Peyer's patch (tissue), 4 donors: ENCODE results near the gene CNOT10.

ENCODE experiments used
- POLR2A ChIP-seq, 2 donors: fragments of 450-650 bp; IDR thresholded peaks; one replicate each; pipeline ENCODE4 v1.5.1; 2017; ENCODE audit warnings: antibody characterized with exemption in 2 of 2, mild to moderate bottlenecking in 2 of 2, moderate library complexity in 2 of 2
- TF ChIP-seq, protein P1 (sequence below), 6 experiments: fragments of 450-650 bp in 4 of 6; fragments of 200-600 bp in 2 of 6; sonication (generic) in 1 of 6; IDR thresholded peaks; one replicate each; pipeline ENCODE4 v1.5.1; 2017 to 2019; ENCODE audit warnings: antibody characterized with exemption in 6 of 6, mild to moderate bottlenecking in 3 of 6, moderate library complexity in 1 of 6

DNA sequence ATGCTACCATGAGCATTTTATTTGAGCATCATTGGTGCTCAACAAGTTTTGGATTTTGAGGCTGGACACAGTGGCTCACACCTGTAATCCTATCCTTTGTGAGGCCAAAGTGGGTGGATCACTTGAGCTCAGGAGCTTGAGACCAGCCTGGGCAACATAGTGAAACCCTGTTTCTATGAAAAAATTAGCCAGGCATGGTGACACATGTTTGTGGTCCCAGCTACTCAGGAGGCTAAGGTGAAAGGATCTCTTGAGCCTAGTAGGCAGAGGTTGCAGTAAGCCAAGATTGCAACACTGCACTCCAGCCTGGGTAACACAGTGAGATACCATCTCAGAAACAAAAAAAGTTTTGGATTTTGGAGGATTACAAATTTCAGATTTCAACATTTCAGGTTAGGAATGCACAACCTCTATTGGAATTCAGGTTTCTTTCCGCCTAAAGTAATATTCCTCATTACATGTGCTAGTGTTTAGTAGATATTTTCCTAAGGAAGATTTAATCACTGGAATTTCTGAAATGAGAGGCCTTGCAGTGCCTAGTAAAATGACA lies 27.6 kb downstream of the CNOT10 start:
- TF ChIP-seq, protein P1, sequence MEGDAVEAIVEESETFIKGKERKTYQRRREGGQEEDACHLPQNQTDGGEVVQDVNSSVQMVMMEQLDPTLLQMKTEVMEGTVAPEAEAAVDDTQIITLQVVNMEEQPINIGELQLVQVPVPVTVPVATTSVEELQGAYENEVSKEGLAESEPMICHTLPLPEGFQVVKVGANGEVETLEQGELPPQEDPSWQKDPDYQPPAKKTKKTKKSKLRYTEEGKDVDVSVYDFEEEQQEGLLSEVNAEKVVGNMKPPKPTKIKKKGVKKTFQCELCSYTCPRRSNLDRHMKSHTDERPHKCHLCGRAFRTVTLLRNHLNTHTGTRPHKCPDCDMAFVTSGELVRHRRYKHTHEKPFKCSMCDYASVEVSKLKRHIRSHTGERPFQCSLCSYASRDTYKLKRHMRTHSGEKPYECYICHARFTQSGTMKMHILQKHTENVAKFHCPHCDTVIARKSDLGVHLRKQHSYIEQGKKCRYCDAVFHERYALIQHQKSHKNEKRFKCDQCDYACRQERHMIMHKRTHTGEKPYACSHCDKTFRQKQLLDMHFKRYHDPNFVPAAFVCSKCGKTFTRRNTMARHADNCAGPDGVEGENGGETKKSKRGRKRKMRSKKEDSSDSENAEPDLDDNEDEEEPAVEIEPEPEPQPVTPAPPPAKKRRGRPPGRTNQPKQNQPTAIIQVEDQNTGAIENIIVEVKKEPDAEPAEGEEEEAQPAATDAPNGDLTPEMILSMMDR (IDR thresholded peaks at IDR 0.05), result no peak
- TF ChIP-seq POLR2A (IDR thresholded peaks at IDR 0.05), result no peak
